ENCODE data around the gene BMX. TPM values are rescaled to one million over a fixed set of nuclear protein-coding genes. Genes with fewer than 3 reads are reported as not detected.

Gene BMX
- total RNA-seq, 2 donors from 2014 or later: not detected

DNA sequence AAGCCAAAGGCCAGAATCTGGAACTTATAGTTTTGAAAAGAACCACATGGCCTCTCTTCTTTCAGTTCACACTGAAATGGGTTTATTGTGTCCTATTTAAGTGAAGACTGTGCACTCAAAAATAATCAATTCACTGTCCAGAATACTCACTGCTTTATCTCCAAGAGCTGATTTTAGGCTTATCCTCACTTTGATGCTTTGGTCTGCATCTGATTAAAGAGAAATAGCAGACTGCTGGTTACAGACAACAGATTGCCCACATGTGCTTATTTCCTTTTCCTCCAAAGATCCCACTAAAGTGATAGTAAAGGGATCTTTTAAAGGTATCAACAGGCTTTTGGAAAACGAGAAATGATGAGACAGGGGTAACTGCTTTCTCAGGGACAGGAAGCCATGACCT, 69.5 kb downstream of the BMX start:
- WGBS, 2 experiments (ENCODE audit: insufficient coverage in 1 of 2, insufficient read length in 1 of 2): 69% methylated on average over 1 of the region's 1 CpG; no CpG with 5 or more reads in 1 of the 2 experiments
- no peaks in the 10 kb centered on the region for H3K36me3 ChIP-seq (ENCODE audit: control insufficient read depth, insufficient read depth, low read length)
- Mint-ChIP-seq H3K27me3 (ENCODE audit: insufficient read depth) (no peaks in the 10 kb centered on the region), H3K4me1 (peaks cover 49% of the 10 kb centered on the region), H3K4me3 (no peak overlapping the region), H3K36me3 (ENCODE audit: low read depth) (no peaks in the 10 kb centered on the region), H3K9me3 (no peaks in the 10 kb centered on the region), H3K27ac (no peak overlapping the region)
- no peak overlapping the region for H3K27ac ChIP-seq (ENCODE audit: low read depth, low read length)
- no peaks in the 10 kb centered on the region for H3K27me3 ChIP-seq (ENCODE audit: control insufficient read depth, insufficient read depth, low read length, poor library complexity, severe bottlenecking)
- H3K9ac ChIP-seq (ENCODE audit: extremely low read depth, low read length, poor library complexity, severe bottlenecking): no peak overlapping the region
- DNase-seq: no peak
- TF ChIP-seq, protein P1, sequence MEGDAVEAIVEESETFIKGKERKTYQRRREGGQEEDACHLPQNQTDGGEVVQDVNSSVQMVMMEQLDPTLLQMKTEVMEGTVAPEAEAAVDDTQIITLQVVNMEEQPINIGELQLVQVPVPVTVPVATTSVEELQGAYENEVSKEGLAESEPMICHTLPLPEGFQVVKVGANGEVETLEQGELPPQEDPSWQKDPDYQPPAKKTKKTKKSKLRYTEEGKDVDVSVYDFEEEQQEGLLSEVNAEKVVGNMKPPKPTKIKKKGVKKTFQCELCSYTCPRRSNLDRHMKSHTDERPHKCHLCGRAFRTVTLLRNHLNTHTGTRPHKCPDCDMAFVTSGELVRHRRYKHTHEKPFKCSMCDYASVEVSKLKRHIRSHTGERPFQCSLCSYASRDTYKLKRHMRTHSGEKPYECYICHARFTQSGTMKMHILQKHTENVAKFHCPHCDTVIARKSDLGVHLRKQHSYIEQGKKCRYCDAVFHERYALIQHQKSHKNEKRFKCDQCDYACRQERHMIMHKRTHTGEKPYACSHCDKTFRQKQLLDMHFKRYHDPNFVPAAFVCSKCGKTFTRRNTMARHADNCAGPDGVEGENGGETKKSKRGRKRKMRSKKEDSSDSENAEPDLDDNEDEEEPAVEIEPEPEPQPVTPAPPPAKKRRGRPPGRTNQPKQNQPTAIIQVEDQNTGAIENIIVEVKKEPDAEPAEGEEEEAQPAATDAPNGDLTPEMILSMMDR (conservative IDR thresholded peaks at IDR 0.05): no peak
- H3K4me1 ChIP-seq (ENCODE audit: control insufficient read depth, insufficient read depth, low read length): no peaks in the 10 kb centered on the region
- H3K9me3 ChIP-seq (ENCODE audit: control insufficient read depth, low read length): no peaks in the 10 kb centered on the region
- no peak overlapping the region for H3K4me3 ChIP-seq (ENCODE audit: low read length)

DNA sequence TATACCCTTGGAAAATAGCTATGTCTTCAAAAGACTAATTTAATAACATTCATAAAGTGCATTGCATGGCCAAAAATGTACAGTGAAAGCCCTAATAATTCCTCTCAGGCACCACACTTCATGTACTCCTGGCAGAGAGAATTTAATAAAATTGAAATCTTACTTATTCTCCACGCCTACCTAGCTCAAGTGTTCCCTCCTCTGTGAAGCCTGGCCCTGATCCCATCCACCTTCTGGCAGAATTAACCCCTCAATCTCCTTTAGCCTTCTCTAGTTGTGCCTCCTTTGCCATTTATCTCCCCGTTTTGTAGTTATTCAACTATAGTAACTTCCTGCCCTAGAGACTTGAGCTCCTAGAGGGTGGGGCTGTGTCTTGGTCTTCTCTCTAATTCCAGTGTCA, 73.4 kb downstream of the BMX start:
- TF ChIP-seq, protein P1 (conservative IDR thresholded peaks at IDR 0.05): no peak
- H3K36me3 ChIP-seq (ENCODE audit: control insufficient read depth, insufficient read depth, low read length): no peaks in the 10 kb centered on the region
- H3K4me1 ChIP-seq (ENCODE audit: control insufficient read depth, insufficient read depth, low read length): no peaks in the 10 kb centered on the region
- no peak overlapping the region for H3K9ac ChIP-seq (ENCODE audit: extremely low read depth, low read length, poor library complexity, severe bottlenecking)
- H3K27ac Mint-ChIP-seq: no peak overlapping the region
- H3K4me1 Mint-ChIP-seq: peaks cover 25% of the 10 kb centered on the region
- 69 to 100% methylated on average over 1 to 2 of the region's 2 CpGs for WGBS, 2 experiments (ENCODE audit: insufficient coverage in 1 of 2, insufficient read length in 1 of 2)
- no peak overlapping the region for H3K27ac ChIP-seq (ENCODE audit: low read depth, low read length)
- H3K27me3 ChIP-seq (ENCODE audit: control insufficient read depth, insufficient read depth, low read length, poor library complexity, severe bottlenecking): no peaks in the 10 kb centered on the region
- no peak overlapping the region for H3K4me3 Mint-ChIP-seq
- H3K36me3 Mint-ChIP-seq (ENCODE audit: low read depth): no peaks in the 10 kb centered on the region
- H3K9me3 Mint-ChIP-seq: no peaks in the 10 kb centered on the region
- no peak for DNase-seq
- no peak overlapping the region for H3K4me3 ChIP-seq (ENCODE audit: low read length)
- H3K27me3 Mint-ChIP-seq (ENCODE audit: insufficient read depth): no peaks in the 10 kb centered on the region
- H3K9me3 ChIP-seq (ENCODE audit: control insufficient read depth, low read length): no peaks in the 10 kb centered on the region

DNA sequence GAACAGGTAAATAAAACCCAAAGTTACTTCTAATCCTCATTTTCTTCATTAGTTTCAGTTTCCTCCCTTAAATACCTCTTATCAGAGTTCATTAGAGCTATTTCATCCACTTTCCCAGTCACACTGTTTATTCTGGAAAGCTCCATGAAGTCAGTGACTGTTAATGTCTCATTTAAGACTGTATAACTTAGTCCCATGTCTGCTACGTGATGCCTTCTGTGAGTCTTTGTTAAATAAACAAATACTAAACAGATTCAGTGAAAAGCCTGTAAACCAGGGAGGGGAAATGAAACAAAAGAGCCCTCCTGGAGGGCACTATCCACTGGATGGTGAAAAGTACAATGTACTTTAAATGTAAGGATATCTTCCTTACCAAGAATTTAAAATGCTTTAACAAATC, 75.4 kb downstream of the BMX start:
- H3K27ac ChIP-seq (ENCODE audit: low read depth, low read length): no peak overlapping the region
- no peak for DNase-seq
- H3K9ac ChIP-seq (ENCODE audit: extremely low read depth, low read length, poor library complexity, severe bottlenecking): no peak overlapping the region

More for the DNA sequence above, 75.4 kb downstream of the BMX start:
- TF ChIP-seq, protein P1 (conservative IDR thresholded peaks at IDR 0.05): no peak
- Mint-ChIP-seq H3K4me1 (peaks cover 24% of the 10 kb centered on the region), H3K9me3 (no peaks in the 10 kb centered on the region), H3K27me3 (ENCODE audit: insufficient read depth) (no peaks in the 10 kb centered on the region), H3K36me3 (ENCODE audit: low read depth) (no peaks in the 10 kb centered on the region), H3K4me3 (no peak overlapping the region), H3K27ac (no peak overlapping the region)
- no CpG with 5 or more reads among the region's 1 CpG for WGBS, 2 experiments (ENCODE audit: insufficient coverage in 1 of 2, insufficient read length in 1 of 2)
- H3K4me1 ChIP-seq (ENCODE audit: control insufficient read depth, insufficient read depth, low read length): no peaks in the 10 kb centered on the region
- no peaks in the 10 kb centered on the region for H3K27me3 ChIP-seq (ENCODE audit: control insufficient read depth, insufficient read depth, low read length, poor library complexity, severe bottlenecking)
- no peak overlapping the region for H3K4me3 ChIP-seq (ENCODE audit: low read length)
- no peaks in the 10 kb centered on the region for H3K36me3 ChIP-seq (ENCODE audit: control insufficient read depth, insufficient read depth, low read length)
- H3K9me3 ChIP-seq (ENCODE audit: control insufficient read depth, low read length): no peaks in the 10 kb centered on the region
